IPS-18a (cell line): ENCODE data around the gene NUP160.
"Not testable (repeated sequence)": the region's sequence is repeated elsewhere in the genome, so short reads cannot be mapped to it uniquely, and the experiment has no call there.

Experiments used
- H3K27ac ChIP-seq: one replicate; pipeline ENCODE4 v1.5.1; 2013; ENCODE audit warnings: low read length
- H3K27me3 ChIP-seq: one replicate; pipeline ENCODE4 v1.6.1; 2013; ENCODE audit warnings: mild to moderate bottlenecking, low read length; ENCODE audit not compliant: control insufficient read depth, insufficient read depth
- H3K36me3 ChIP-seq: one replicate; pipeline ENCODE4 v1.6.1; 2013; ENCODE audit warnings: low read depth, low read length; ENCODE audit not compliant: control insufficient read depth
- H3K4me1 ChIP-seq: one replicate; pipeline ENCODE4 v1.6.1; 2013; ENCODE audit warnings: low read depth, low read length; ENCODE audit not compliant: control insufficient read depth
- H3K4me3 ChIP-seq: one replicate; pipeline ENCODE4 v1.5.1; 2013; ENCODE audit warnings: low read length
- H3K9ac ChIP-seq: one replicate; pipeline ENCODE4 v1.6.1; 2013; ENCODE audit warnings: mild to moderate bottlenecking, low read length, moderate library complexity
- H3K9me3 ChIP-seq: one replicate; pipeline ENCODE4 v1.6.1; 2013; ENCODE audit warnings: low read depth, low read length; ENCODE audit not compliant: control insufficient read depth

Gene NUP160

DNA sequence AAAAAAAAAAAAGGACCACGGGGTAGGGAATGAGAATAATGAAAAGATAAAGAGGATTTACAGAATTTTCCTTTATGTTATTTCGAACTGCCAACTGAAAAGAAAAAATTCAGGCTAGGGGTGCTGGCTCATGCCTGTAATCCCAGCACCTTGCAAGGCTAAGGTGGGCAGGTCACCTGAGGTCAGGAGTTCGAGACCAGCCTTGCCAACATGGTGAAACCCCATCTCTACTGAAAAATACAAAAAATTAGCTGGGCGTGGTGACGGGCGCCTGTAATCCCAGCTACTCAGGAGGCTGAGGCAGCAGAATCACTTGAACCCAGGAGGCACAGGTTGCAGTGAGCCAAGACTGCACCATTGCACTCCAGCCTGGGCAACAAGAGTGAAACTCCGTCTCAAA lies 105.7 kb downstream of the NUP160 start:
- not testable (repeated sequence) for H3K4me1 ChIP-seq, H3K4me3 ChIP-seq, H3K9me3 ChIP-seq, H3K27ac ChIP-seq, H3K9ac ChIP-seq, H3K27me3 ChIP-seq
- H3K36me3 ChIP-seq: peaks cover 90% of the 10 kb centered on the region

GRCh38 chr11:47737817-47738216 lies 110.3 kb downstream of the NUP160 start:
- H3K27me3 ChIP-seq, H3K9ac ChIP-seq, H3K4me1 ChIP-seq, H3K27ac ChIP-seq, H3K4me3 ChIP-seq, H3K9me3 ChIP-seq: not testable (repeated sequence)
- H3K36me3 ChIP-seq: peaks cover 82% of the 10 kb centered on the region

DNA sequence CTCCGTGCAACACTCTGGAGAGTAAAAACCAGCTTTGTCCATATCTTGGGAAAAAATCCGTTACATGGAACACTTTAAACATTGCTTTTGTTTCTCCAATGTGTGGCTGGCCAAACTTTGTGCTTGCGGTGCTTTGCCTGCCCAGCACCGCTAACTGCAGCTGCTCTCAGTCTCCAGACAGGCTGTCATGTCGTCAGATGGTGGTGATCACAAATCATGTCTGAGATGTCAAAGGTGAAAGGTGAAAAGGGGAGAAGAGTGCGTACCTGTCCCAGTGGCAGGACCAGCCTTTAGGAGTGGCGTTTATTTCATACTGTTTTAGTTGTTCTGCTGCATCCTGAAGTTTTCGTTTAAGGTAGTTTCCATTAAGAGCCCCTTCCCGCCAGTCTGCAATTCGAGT lies 115.9 kb downstream of the NUP160 start:
- Histone ChIP-seq H3K9me3 (no peaks in the 10 kb centered on the region), H3K27me3 (no peaks in the 10 kb centered on the region), H3K27ac (no peak overlapping the region), H3K9ac (no peak overlapping the region), H3K4me3 (no peak overlapping the region), H3K4me1 (no peaks in the 10 kb centered on the region), H3K36me3 (peaks cover 90% of the 10 kb centered on the region)

DNA sequence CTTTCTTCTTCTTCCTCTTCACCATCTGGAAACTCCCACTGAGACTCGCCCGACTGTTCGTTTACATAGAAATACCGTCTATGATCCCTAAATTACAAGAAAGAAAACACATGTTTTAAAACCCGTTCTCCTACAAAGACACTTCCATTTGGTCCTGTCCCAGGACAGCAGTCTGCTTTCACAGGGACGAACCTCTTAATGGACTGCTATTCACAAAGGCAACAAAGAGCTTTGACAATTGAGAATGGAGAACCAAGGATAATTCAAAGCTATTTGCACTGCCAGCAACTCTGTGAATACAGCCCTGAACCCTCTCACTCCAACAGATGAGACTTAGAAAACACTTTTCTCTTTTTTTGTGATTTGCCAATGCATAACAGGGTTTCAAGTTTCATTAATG lies 116.7 kb downstream of the NUP160 start:
- H3K27me3 ChIP-seq: no peaks in the 10 kb centered on the region
- H3K27ac ChIP-seq: no peak overlapping the region

More for the DNA sequence above, 116.7 kb downstream of the NUP160 start:
- Histone ChIP-seq H3K4me3 (no peak overlapping the region), H3K9ac (no peak overlapping the region), H3K4me1 (no peaks in the 10 kb centered on the region), H3K36me3 (peaks cover 92% of the 10 kb centered on the region), H3K9me3 (no peaks in the 10 kb centered on the region)
